Hindlimb muscle (tissue), 1 donor: ENCODE results near the gene ACER3. TPM values are rescaled to one million over a fixed set of nuclear protein-coding genes. Genes with fewer than 3 reads are reported as not detected.
"Not testable (repeated sequence)": the region's sequence is repeated elsewhere in the genome, so short reads cannot be mapped to it uniquely, and the experiment has no call there.

ENCODE experiments used
- DNase-seq: peaks from one replicate; pipeline ENCODE4 v3.0.0-alpha.2; 2013
- polyA plus RNA-seq: library from polyadenylated mRNA; unstranded; fragments of 120-200 nt; gene quantifications from one replicate; pipeline ENCODE4 v1.2.1, GENCODE V29; 2013; ENCODE audit not compliant: insufficient read length

The ACER3 gene
- polyA plus RNA-seq, 1 donor, result 7.5 TPM

DNA sequence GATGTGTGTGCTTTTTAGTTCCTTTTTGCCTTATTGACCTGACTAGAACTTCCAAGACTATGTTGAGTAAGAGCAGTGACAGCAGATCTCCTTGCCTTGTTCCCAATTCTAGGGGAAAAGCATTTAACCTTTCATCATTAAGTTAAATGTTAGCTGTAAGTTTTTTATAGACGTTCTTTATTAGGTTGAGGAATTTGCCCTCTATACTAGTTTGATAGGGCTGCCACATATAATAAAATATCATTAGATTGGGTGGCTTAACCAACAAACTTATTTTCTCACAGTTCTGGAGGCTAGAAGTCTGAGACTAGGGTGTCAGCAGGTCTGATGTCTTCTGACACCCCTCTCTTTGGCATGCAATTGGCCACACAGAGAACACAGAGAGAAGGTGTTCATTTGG lies 140.9 kb downstream of the ACER3 start:
- no peak for DNase-seq

DNA sequence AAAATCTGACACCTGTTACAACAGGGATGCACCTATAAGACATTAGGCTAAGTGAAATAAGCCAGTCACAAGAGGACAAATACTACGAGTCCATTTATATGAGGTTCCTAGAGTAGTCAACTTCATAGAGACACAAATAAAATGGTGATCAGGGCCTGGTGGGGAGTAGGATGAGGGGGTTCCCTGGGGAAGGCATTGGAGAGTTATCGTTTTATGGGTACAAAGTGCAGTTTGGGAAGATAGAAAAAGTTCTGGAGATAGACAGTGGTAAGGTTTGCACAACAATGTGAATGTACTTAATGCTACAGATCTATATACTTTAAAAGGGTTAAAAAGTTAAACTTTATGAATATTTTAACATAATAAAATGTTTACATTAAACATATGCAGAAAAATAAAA lies 142.1 kb downstream of the ACER3 start:
- DNase-seq, result no peak

DNA sequence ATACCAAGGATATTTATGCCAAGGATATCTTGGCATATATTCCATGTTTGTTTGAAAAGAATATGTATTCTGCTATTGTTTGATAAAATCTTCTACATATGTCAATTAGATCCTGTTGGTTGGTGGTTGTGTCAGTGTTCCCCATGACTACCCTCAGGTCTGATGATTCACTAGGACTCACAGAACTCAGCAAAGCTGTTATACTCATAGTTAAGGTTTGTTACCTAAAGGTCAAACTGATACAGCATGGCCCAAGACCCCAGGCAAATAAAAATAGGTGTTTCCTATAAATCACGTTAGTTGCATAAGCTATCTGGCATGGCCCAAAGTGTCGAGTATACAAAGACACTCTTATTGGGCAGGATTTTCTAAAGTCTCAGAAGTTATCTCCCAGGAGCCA lies 143.2 kb downstream of the ACER3 start:
- DNase-seq, result no peak

DNA sequence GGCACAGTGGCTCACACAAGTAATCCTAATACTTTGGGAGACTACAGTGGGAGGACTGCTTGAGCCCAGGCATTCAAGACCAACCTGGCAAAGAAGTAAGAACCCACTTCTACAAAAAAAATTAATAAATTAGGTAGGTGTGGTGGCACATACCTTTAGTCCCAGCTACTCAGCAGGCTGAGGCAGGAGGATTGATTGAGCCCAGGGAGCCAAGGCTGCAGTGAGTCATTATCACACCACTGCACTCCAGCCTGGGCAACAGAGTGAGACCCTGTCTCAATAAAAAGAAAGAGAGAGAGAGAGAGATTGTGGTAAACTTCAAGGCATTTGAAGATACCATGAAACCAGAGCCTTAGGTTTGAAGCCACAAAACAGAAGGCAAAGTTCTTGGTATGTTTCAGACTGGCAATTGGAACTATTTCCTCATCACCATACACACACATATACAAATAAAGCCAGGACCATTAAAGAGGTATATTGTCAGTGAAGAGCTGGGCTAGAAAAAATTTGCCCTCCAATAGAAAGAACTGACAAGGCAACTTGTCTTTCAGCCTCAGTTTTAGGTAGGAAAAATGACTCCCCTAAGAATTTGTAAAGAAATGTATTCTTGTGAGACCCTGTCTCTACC lies 148.9 kb downstream of the ACER3 start:
- no peak for DNase-seq

DNA sequence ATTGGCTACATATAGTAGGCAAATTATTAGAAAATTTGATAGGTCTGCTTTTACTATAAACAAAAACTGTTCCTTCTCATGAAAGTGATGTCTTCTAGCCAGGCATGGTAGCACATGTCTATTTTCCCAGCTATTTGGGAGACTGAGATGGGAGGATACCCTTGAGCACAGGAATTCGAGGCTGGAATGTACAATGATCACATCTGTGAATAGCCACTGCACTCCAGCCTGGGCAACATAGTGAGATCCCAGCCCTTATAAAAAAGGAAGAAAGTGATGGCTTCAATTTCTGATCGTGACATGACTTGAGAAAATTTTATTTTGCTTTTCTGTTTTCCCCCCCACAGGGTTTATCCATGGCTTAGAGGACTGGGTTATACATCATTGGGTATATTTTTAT lies 154.0 kb downstream of the ACER3 start:
- no peak for DNase-seq

DNA sequence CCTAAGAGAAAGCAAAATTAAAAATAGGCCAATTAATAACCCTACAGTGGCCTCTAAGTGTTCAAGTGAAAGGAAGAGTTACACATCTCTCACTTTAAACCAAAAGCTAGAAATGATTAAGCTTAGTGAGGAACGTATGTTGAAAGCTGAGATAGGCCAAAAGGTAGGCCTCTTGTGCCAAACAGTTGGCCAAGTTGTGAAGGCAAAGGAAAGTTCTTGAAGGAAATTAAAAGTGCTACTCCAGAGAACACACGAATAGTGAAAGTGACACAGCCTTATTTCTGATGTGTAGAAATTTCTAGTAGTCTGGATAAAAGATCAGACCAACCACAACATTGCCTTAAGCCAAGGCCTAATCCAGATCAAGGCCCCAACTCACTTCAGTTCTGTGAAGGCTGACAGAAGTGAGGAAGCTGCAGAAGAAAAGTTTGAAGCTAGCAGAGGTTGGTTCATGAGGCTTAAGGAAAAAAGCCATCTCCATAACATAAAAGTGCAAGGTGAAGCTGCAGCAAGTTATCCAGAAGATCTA lies 157.7 kb downstream of the ACER3 start:
- DNase-seq, result not testable (repeated sequence)

DNA sequence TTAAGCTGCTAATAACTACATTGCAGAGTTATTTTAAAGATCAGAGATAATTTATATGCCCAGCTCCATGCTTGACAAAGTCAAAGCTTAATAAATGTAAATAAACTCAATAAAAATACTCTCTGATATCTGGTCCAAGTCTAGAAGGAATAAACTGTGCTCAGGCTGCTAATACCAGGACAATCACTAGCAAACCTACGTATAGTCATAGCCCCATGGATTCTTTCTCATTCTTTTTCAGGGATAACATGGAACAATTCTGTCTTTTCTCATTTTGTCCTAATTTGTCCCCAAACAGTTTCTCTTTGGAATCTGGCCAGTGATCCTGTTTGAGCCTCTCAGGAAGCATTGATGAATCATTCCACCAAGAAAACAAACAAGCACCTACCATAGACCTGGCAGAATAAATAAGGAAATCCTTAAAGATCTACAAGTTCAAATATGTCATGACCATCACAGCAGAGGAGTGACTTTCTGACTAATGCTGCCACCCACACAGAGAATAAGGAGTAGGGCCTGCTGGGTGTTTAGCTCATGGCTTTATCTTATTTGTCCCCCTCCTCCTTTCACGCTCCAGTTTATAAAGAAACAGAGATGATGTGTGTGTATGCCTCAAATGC lies 159.4 kb downstream of the ACER3 start:
- DNase-seq, result no peak

DNA sequence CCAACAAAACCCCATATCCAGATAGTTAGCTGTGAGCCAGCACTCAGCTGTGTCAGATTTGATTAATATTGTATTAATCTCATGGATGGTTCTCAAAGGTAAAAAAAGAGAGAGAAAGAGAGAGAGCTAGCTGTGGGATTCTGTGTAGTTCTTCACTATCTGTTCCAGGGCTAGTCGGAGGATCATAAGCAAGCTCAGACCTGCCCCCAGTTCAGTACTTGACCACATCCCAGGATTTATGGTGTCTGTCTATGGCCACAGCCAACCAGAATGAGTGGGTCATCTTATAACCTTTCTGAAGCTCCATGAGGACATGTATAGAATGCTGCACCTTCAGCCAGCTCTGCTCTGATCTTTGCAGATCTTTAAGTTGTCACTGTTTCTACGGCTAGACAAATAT lies 160.0 kb downstream of the ACER3 start:
- no peak for DNase-seq

DNA sequence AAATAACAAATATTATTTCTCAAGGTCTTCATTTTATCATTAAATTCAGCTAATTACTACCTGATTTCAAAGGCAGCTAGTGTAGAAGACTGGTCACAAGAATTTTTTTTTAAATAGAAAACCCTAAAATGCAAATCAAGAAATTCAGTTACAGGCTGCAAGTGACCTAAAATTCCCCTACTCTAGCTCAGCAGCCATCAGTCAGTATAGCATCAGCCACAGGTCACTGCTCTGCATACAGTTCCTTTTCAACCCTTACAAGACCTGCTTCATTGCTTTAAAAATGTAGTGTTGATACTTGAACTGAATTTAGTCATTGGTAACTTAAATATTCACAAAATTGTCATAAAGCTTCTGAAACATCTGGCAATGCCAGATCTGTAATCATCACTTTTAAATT lies 164.0 kb downstream of the ACER3 start:
- DNase-seq, result no peak

DNA sequence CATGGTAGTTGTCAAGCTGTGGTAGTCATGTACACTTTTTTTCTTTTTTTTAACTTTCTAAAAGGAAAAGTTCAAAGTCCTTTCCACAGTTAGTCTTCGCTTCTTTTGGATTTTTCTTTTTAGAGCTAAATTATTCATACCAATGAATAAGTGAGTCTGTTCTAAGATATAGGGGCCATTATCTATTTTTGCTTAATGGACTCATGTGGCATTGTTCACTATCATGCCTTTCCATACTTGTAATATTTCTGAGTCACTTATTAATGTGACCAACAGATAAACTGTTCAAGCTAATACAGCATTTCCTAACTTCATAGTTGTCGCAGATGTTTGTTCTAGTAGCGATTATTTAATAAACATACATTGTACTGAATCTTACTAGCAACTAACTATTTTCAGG lies 165.5 kb downstream of the ACER3 start:
- DNase-seq, result no peak

DNA sequence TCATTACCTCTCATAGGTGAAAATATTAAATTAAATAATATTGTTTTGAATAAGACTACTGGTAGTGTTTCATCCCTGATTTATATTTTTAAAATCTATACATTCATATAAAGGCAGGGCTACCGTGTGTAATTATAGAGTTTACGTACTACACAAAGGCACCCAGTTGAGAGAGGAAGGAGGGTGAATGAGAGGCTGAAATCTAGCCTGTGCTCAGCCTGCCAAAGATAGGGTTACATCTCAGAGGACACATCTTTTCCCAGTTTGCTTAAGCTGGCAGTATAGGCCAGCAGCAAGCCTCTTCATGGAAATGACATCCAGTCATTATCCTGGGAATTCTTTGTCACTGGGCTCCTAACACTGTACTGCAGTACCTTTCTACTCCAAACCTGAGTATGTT lies 166.0 kb downstream of the ACER3 start:
- DNase-seq, result no peak

DNA sequence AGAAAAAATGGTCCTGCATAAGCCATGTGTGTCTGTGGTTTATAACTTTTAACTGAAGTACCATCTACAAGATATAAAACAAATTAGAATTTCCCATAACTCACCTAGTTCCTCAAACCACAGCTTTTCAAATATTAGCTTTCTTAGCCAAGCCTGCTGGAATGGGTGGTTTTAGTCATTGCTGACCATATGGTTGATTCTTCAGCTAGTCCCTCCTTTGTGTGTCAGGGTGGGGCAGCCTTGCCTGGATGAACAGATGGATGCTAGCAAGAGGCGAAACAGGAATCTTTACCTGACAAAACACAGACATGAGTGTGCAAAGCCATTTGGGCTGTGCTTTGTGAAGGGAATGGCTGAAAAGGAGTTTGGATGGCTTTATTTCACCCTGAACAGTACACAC lies 166.6 kb downstream of the ACER3 start:
- no peak for DNase-seq

DNA sequence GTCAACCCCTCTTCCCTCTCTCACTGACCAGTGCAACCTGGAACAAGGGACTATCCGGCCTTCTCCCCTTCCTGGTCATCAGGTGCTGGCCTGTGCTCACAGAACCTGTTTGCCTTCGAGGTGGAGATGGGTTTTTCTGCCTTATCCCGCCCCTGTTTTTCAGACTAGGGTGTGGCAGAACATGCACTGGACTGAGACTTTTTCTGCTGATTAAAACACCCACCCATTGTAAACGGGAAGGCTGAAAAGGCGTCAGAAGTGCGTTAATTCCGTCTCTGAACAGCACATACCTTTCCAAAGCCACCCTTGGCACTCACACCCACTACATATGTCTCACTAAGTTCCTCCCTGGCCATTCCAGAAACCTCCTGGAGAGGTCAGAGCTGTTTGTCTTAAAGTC lies 169.1 kb downstream of the ACER3 start:
- no peak for DNase-seq

DNA sequence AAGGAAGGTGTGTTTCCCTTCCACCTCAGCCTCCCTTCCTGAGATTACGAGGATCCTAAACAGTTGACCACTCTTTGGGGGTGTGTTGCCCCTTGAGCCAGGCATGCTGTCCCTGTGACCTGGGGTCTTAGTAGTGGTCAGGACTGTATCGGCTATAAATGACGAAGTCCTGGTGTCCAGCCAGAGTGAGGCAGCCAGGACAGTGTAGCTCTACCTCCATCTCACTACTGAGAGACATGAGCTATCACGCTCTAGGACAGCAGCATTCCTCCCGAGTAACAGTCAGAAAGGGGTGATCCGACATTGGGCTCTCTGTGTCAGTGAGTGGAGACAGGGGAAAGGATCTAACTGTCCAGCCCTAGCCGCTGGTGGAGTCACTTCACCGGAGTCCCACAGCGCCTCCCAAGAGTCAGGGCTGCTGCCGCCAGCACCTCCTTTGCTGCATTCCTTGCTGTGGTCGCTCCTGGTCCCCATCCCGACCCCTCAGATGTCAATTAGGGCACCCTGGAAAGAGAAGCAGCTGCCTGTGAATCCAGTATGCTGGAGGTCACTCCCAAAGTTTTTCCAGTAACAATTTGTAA lies 170.2 kb downstream of the ACER3 start:
- no peak for DNase-seq

DNA sequence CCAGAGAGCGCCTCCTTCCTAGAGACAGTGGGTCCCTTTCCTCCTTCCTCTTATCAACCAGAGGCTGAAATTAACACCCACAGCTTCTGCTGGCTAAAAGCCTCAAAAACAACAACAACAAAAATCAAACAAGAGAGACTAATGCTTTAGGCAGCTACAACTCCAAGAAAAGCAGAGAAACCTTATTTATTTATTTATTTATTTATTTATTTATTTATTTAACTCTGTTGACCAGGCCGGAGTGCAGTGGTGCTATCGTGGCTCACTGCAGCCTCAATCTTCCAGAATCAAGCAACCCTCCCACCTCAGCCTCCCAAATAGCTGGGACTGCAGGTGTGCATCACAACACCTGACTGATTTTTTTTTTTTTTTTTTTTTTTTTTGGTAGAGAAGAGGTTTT lies 170.9 kb downstream of the ACER3 start:
- no peak for DNase-seq

DNA sequence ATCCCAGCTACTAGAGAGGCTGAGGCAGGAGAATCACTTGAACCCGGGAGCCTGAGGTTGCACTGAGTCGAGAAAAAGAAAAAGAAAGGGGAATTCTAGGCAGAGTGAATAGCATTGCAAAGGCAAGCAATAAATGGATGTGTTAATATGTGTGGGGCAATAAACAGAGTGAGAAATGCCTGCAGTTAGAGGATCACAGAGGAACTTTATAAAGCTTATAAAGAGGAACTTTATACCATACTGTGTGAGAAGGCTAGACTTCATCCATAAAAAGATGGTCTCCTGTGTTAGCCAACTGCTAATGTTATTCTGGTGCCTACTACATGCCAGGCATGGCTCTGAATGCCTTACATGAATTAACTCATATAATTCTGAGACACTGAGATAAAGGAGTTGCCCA lies 174.3 kb downstream of the ACER3 start:
- DNase-seq, result no peak

DNA sequence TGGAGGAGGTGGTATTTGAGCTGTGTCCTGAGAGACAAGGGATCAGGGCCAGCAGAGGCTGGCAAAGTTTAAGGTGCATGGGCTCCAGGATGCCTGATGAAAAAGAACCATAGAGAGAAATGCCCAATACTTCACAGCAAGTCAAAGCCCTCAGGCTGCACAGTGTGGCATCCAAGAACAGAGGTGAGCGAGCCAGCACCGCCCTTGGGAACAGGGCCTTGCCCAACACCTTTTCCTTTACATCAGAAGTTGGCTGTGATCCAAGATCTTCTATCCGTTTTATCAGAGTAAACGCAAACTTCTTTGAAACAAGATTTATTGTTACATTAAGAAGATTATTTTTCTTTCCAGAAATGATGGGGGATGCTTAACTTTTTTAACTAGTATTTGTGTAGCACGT lies 174.9 kb downstream of the ACER3 start:
- DNase-seq, result no peak

DNA sequence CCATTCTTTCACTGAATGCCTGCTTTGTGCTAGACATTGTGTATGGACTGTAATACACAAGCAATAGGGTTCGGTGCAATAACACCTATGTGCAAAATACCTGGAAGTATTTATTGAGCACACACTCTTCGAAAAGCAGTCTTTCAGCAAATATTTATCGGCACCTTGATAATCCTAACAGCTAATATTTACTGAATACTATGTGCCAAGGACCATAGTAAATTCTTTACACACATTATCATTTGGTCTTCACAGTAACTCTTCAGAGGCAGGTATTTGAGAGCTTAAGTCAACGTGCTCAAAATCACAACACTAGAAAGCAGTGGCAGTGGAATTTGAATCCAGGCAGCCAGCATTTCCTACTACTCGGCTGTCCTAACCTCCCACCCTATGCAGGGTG lies 175.7 kb downstream of the ACER3 start:
- DNase-seq, result no peak

DNA sequence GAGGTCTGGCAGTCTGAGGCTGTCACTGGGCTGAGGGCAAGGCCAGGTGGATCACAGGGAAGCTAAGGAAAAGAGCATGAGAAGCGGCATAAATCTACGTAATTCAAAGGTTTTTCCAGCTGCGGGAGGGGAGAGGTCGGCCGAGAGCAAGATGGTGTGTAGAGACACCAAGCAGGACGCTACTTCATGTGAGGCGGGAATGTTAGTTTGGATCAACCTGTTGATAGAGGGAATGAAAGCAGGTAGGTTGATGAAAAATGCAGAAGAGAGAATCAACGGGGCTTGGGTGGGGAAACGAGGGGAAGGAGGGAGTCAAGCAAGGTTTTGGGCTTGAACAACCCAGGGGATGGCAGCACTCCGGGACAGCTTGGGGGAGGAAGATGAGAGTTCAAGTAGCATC lies 176.3 kb downstream of the ACER3 start:
- DNase-seq, result no peak

DNA sequence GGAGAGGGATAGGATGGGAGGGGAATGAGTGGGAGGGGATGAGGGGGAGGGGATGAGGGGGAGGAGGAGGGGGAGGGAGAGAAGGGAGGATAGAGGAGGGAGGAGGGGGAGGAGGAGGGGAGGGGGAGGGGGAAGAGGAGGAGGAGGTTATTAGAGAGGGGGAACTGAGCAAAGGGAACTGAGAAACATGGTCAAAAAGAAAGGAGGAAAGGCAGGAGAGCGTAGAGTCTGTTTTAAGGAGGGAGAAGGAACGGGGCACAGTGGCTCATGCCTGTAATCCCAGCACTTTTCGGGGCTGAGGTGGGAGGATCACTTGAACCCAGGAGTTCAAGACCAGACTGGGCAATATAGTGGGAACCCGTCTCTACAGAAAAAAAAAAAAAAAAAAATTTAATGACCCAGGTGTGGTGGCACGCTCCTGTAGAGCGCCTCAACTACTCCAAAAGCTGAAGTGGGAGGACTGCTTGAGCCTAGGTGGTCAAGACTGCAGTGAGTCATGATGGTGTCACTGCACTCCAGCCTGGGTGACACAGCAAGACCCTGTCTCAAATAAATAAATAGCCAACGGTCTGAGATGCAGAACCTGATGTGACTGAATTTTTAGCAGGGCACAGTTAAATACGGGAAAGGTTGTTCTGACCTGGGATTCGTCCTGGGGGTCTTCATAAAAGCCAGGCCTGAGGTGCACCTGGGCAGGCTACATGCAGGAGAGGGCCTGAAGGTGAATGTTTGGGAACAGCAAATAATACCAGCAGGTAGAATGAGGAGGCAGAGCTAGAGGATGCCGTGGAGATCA lies 177.5 kb downstream of the ACER3 start:
- no peak for DNase-seq

DNA sequence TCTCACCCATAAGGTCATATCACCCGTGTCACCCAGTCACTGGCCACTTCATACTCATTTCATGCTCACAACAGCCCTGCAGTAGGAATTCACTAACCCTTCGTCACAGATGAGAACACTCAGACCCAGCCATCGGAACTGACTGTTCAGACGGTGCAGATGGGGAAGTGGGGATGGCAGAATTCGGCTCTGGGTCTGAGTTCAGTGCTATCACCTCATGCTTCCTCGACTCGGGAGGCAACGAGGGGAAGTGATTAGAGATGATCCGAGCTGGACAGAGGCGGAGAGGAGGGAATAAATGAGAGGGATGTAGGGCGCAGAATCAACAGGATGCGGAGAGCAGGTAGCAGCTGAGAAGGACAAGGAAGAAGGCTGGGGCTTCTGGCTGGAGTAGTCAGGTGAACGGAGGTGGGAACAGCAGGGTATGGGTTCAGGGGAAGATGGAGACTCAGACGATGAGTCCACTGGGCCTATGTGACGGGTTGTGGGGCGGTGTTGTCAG lies 178.2 kb downstream of the ACER3 start:
- no peak for DNase-seq

DNA sequence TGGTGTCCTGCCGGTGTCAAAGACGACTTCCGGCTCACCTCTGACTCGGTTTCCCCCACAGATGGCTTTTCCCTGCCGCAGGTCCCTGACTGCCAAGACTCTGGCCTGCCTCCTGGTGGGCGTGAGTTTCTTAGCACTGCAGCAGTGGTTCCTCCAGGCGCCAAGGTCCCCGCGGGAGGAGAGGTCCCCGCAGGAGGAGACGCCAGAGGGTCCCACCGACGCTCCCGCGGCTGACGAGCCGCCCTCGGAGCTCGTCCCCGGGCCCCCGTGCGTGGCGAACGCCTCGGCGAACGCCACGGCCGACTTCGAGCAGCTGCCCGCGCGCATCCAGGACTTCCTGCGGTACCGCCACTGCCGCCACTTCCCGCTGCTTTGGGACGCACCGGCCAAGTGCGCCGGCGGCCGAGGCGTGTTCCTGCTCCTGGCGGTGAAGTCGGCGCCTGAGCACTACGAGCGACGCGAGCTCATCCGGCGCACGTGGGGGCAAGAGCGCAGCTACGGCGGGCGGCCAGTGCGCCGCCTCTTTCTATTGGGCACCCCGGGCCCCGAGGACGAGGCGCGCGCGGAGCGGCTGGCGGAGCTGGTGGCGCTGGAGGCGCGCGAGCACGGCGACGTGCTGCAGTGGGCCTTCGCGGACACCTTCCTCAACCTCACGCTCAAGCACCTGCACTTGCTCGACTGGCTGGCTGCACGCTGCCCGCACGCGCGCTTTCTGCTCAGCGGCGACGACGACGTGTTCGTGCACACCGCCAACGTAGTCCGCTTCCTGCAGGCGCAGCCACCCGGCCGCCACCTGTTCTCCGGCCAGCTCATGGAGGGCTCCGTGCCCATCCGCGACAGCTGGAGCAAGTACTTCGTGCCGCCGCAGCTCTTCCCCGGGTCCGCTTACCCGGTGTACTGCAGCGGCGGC lies 179.0 kb downstream of the ACER3 start:
- DNase-seq, result peak; percentile 36
